ENCODE measurements around the gene KRTAP19-6.

KRTAP19-6 gene

GRCh38 chr21:30563072-30563471, 21.4 kb upstream of the KRTAP19-6 start:
- POLR2A ChIA-PET = no interaction called here
- TF ChIP-seq GLIS1 (tag by site-specific recombination; IDR thresholded peaks at IDR 0.05) = no peak
- no peak for TF ChIP-seq ZBTB48 (tag by site-specific recombination; IDR thresholded peaks at IDR 0.05)
- TF ChIP-seq ZNF16 (tag by site-specific recombination; IDR thresholded peaks at IDR 0.05; ENCODE audit: low read depth) = no peak
- TF ChIP-seq ZFP3 (tag by site-specific recombination; IDR thresholded peaks at IDR 0.05; ENCODE audit: low read depth) = no peak
- TF ChIP-seq ZSCAN23 (tag by site-specific recombination; IDR thresholded peaks at IDR 0.05) = no peak
- TF ChIP-seq ZNF610 (tag by site-specific recombination; IDR thresholded peaks at IDR 0.05; ENCODE audit: borderline replicate concordance) = no peak
- TF ChIP-seq ZNF112 (tag by site-specific recombination; IDR thresholded peaks at IDR 0.05) = no peak
- no peak for TF ChIP-seq ZNF221 (tag by site-specific recombination; IDR thresholded peaks at IDR 0.05; ENCODE audit: borderline replicate concordance)
- no peak for TF ChIP-seq YY1 (tag by site-specific recombination; IDR thresholded peaks at IDR 0.05)
- no peak for TF ChIP-seq ZNF513 (tag by site-specific recombination; IDR thresholded peaks at IDR 0.05)
- no peak for TF ChIP-seq ZNF843 (tag by site-specific recombination; IDR thresholded peaks at IDR 0.05)
- no peak for TF ChIP-seq ZNF692 (tag by site-specific recombination; IDR thresholded peaks at IDR 0.05)
- TF ChIP-seq ZNF19 (tag by site-specific recombination; IDR thresholded peaks at IDR 0.05; ENCODE audit: low read depth) = no peak
- TF ChIP-seq ZBTB6 (tag by site-specific recombination; IDR thresholded peaks at IDR 0.05) = no peak
- CTCF ChIA-PET = no interaction called here
- H3K9me3 ChIP-seq (ENCODE audit: control insufficient read depth, insufficient read depth, low read depth, low read length) = no peaks in the 10 kb centered on the region
- no peaks in the 10 kb centered on the region for H3K36me3 ChIP-seq (ENCODE audit: control insufficient read depth in 2 of 2, insufficient read depth in 1 of 2, low read length in 2 of 2)
- no peaks in the 10 kb centered on the region for H3K4me1 ChIP-seq (ENCODE audit: control insufficient read depth, insufficient read depth, low read length)
- no peak overlapping the region for H3K4me3 ChIP-seq (ENCODE audit: low read depth, low read length)
- H3K27ac ChIP-seq (ENCODE audit: extremely low read depth, low read depth, low read length) = no peak overlapping the region

- Histone ChIP-seq H3K4me1 (ENCODE audit: control insufficient read depth, insufficient read depth, low read length) (no peaks in the 10 kb centered on the region), H3K4me3 (ENCODE audit: low read depth, low read length) (no peak overlapping the region), H3K9me3 (ENCODE audit: control insufficient read depth, insufficient read depth, low read depth, low read length) (no peaks in the 10 kb centered on the region), H3K27ac (ENCODE audit: extremely low read depth, low read depth, low read length) (no peak overlapping the region), H3K36me3 (ENCODE audit: control insufficient read depth in 2 of 2, insufficient read depth in 1 of 2, low read length in 2 of 2) (no peaks in the 10 kb centered on the region)
- CTCF ChIA-PET = no interaction called here
- no peak for TF ChIP-seq ZBTB44 (tag by site-specific recombination; IDR thresholded peaks at IDR 0.05)
- TF ChIP-seq ZFHX2 (tag by site-specific recombination; conservative IDR thresholded peaks at IDR 0.05) = no peak
- no peak for TF ChIP-seq ZIC2 (tag by site-specific recombination; IDR thresholded peaks at IDR 0.05)
- no peak for TF ChIP-seq ZNF530 (tag by site-specific recombination; IDR thresholded peaks at IDR 0.05; ENCODE audit: low read depth)
- TF ChIP-seq ZNF830 (tag by site-specific recombination; IDR thresholded peaks at IDR 0.05; ENCODE audit: low read depth) = no peak
- TF ChIP-seq OVOL3 (tag by site-specific recombination; IDR thresholded peaks at IDR 0.05) = no peak
- POLR2A ChIA-PET = no interaction called here
These were observed 20.3 kb upstream of the KRTAP19-6 start for GRCh38 chr21:30561957-30562356.

Data from HEK293 (cell line).